Thoracic aorta (tissue), 2 donors: ENCODE measurements around the gene FBXO24. TPM values are rescaled to one million over a fixed set of nuclear protein-coding genes. Genes with fewer than 3 reads are reported as not detected.
A peak's percentile ranks its signal among the peaks of the same experiment; 100 is the strongest.

Experiments used
- ATAC-seq: fragments of 150-250 bp; one replicate; pipeline ENCODE4 v1.8.0; 2017; ENCODE audit warnings: low read depth; ENCODE audit not compliant: insufficient number of reproducible peaks, low FRiP score
- DNase-seq: peaks from one replicate; pipeline ENCODE4 v3.0.0-alpha.2; 2020; ENCODE audit warnings: low spot score
- H3K27ac ChIP-seq, 2 donors: fragments of 200-600 bp; sonication (generic); 1 replicate in 1 of 2; 2 replicates in 1 of 2; pipeline ENCODE4 v1.5.1; 2016; ENCODE audit warnings: mild to moderate bottlenecking in 2 of 2, moderate library complexity in 2 of 2
- H3K27me3 ChIP-seq: fragments of 200-600 bp; sonication (generic); replicated peaks from 2 replicates; pipeline ENCODE4 v1.6.0; 2016; ENCODE audit warnings: mild to moderate bottlenecking; ENCODE audit not compliant: insufficient read depth
- H3K36me3 ChIP-seq: fragments of 200-600 bp; sonication (generic); one replicate; pipeline ENCODE4 v1.5.1; 2016
- H3K4me1 ChIP-seq, 2 donors: fragments of 200-600 bp; sonication (generic); 1 replicate in 1 of 2; 2 replicates in 1 of 2; pipeline versions ENCODE4 v1.5.1 to v1.6.0; 2016; ENCODE audit warnings: low read depth in 2 of 2, mild to moderate bottlenecking in 1 of 2; ENCODE audit not compliant: control insufficient read depth in 1 of 2
- H3K4me3 ChIP-seq: fragments of 200-600 bp; sonication (generic); 2 replicates; pipeline ENCODE4 v1.5.1; 2016; ENCODE audit warnings: mild to moderate bottlenecking
- H3K9me3 ChIP-seq: fragments of 200-600 bp; sonication (generic); 2 replicates; pipeline ENCODE4 v1.5.1; 2016
- CTCF ChIP-seq: fragments of 200-600 bp; sonication (generic); IDR thresholded peaks from one replicate; pipeline ENCODE4 v1.5.1; 2019; ENCODE audit warnings: antibody characterized with exemption
- total RNA-seq, 2 donors: library from RNA; depleted of rRNA; stranded (reverse); fragments of >200 nt; gene quantifications; one replicate each; pipeline versions ENCODE4 v1.1.0 to v1.2.3, GENCODE V29; 2016

FBXO24 gene
- total RNA-seq, 2 donors from 2014 or later = not detected

- Histone ChIP-seq H3K27me3 (no peaks in the 10 kb centered on the region), H3K4me3 (peak overlapping the region; percentile 66), H3K27ac (no peak overlapping the region), H3K36me3 (no peaks in the 10 kb centered on the region), H3K4me1 (peaks cover 3 to 11% of the 10 kb centered on the region in 2 donors), H3K9me3 (no peaks in the 10 kb centered on the region)
- TF ChIP-seq CTCF = no peak
- DNase-seq = peak; percentile 53
- ATAC-seq = peak; percentile 42
Observed at GRCh38 chr7:100626530-100627237, 40.6 kb downstream of the FBXO24 start.

GRCh38 chr7:100627238-100627549 lies 41.1 kb downstream of the FBXO24 start:
- TF ChIP-seq CTCF = no peak
- Histone ChIP-seq H3K36me3 (no peaks in the 10 kb centered on the region), H3K27me3 (no peaks in the 10 kb centered on the region), H3K9me3 (no peaks in the 10 kb centered on the region), H3K27ac (no peak overlapping the region), H3K4me1 (peaks cover 3 to 11% of the 10 kb centered on the region in 2 donors), H3K4me3 (no peak overlapping the region)
- DNase-seq (no peak), ATAC-seq (no peak)

DNA sequence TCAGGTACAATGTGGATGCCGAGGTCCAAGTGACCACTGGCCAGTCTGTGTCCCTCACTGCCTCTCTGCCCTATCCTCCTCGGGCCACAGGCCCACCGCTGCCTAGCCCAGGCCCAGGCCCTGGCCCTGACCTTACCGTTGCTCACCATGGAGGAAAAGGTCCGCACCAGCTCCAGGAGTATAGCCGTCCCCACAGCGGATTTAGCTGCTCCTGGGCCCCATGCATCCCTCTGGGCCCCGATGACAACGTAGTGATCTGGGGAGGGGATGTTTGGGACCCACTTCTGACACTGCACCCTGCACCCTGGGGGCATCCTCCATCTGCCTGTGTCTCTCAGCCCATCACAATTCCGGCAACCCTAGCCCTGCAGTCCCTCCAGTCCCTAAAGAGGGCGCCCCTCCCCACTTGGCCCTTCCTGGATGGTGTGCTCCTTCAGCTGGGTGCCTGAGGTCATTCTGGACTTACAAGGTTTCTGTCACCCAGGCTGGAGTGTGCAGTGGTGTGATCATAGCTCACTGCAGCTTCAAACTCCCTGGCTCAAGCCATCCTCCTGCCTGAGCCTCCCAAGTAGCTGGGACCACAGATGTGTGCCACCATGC lies 43.1 kb downstream of the FBXO24 start:
- Histone ChIP-seq H3K4me1 (peaks cover 8 to 19% of the 10 kb centered on the region in 2 donors), H3K4me3 (no peak overlapping the region), H3K27me3 (no peaks in the 10 kb centered on the region), H3K9me3 (no peaks in the 10 kb centered on the region), H3K36me3 (no peaks in the 10 kb centered on the region), H3K27ac (no peak overlapping the region)
- DNase-seq = no peak
- no peak for ATAC-seq
- no peak for TF ChIP-seq CTCF

- ATAC-seq (no peak), DNase-seq (no peak)
- Histone ChIP-seq H3K36me3 (no peaks in the 10 kb centered on the region), H3K27me3 (no peaks in the 10 kb centered on the region), H3K9me3 (no peaks in the 10 kb centered on the region), H3K4me1 (peaks cover 8 to 19% of the 10 kb centered on the region in 2 donors), H3K27ac (no peak overlapping the region), H3K4me3 (no peak overlapping the region)
- no peak for TF ChIP-seq CTCF
Observed at GRCh38 chr7:100630066-100630465, 43.9 kb downstream of the FBXO24 start.

- no peak for ATAC-seq
- no peak for TF ChIP-seq CTCF
- H3K27me3 ChIP-seq = no peaks in the 10 kb centered on the region
- DNase-seq = no peak
- peaks cover 5 to 8% of the 10 kb centered on the region in 2 donors for H3K4me1 ChIP-seq
- no peaks in the 10 kb centered on the region for H3K36me3 ChIP-seq
- peak overlapping the region; percentile 73 for H3K4me3 ChIP-seq
- H3K9me3 ChIP-seq = no peaks in the 10 kb centered on the region
- no peak overlapping the region for H3K27ac ChIP-seq
Observed at GRCh38 chr7:100632951-100633717, 47.0 kb downstream of the FBXO24 start.
